Fibroblast of lung (primary cell): ENCODE results near the gene VSIG4.

Experiments used
- CTCF ChIP-seq, 2 donors: IDR thresholded peaks in 1 of 2; conservative IDR thresholded peaks in 1 of 2; 1 replicate in 1 of 2; 2 replicates in 1 of 2; pipeline ENCODE4 v1.5.1; 2011 to 2012; ENCODE audit warnings: low read length in 2 of 2, control low read depth in 1 of 2, inconsistent platforms in 1 of 2, low read depth in 1 of 2, mild to moderate bottlenecking in 1 of 2
- EZH2 ChIP-seq: IDR thresholded peaks from 2 replicates; pipeline ENCODE4 v1.5.1; 2012; ENCODE audit warnings: low read length, control low read depth, mild to moderate bottlenecking; ENCODE audit errors: missing control alignments

- TF ChIP-seq CTCF (conservative IDR thresholded peaks at IDR 0.05 in 1 of 2, IDR thresholded peaks at IDR 0.05 in 1 of 2; ENCODE audit: low read depth in 1 of 2, low read length in 2 of 2) = no peak
- no peak for TF ChIP-seq EZH2
These were observed 19.9 kb downstream of the VSIG4 start for GRCh38 chrX:66019974-66020373.
